ENCODE measurements around the gene ADAM11. TPM values are rescaled to one million over a fixed set of nuclear protein-coding genes. Genes with fewer than 3 reads are reported as not detected.

ADAM11 gene
- total RNA-seq, 1 donor from 2014 or later, result 6.0 TPM

- Mint-ChIP-seq H3K36me3 (ENCODE audit: low read depth) (no peaks in the 10 kb centered on the region), H3K27ac (ENCODE audit: unreplicated experiment) (no peak overlapping the region), H3K4me1 (no peaks in the 10 kb centered on the region), H3K9me3 (no peaks in the 10 kb centered on the region), H3K27me3 (ENCODE audit: low read depth) (peaks cover 22% of the 10 kb centered on the region), H3K4me3 (no peak overlapping the region)
- no peak for DNase-seq (ENCODE audit: low read depth, low spot score)
- TF ChIP-seq CTCF (conservative IDR thresholded peaks at IDR 0.05), result no peak
These were observed 1.1 kb downstream of the ADAM11 start for GRCh38 chr17:44759916-44760243.

GRCh38 chr17:44760474-44761308 lies 1.9 kb downstream of the ADAM11 start:
- peaks cover 22% of the 10 kb centered on the region for H3K27me3 Mint-ChIP-seq (ENCODE audit: low read depth)
- no peak for DNase-seq (ENCODE audit: low read depth, low spot score)
- no peak for TF ChIP-seq CTCF (conservative IDR thresholded peaks at IDR 0.05)
- no peak overlapping the region for H3K27ac Mint-ChIP-seq (ENCODE audit: unreplicated experiment)
- no peaks in the 10 kb centered on the region for H3K4me1 Mint-ChIP-seq
- no peaks in the 10 kb centered on the region for H3K36me3 Mint-ChIP-seq (ENCODE audit: low read depth)
- no peaks in the 10 kb centered on the region for H3K9me3 Mint-ChIP-seq
- H3K4me3 Mint-ChIP-seq, result peak overlapping the region; percentile 78

- Mint-ChIP-seq H3K4me1 (peaks cover 5% of the 10 kb centered on the region), H3K4me3 (no peak overlapping the region), H3K36me3 (ENCODE audit: low read depth) (no peaks in the 10 kb centered on the region), H3K27me3 (ENCODE audit: low read depth) (peaks cover 18% of the 10 kb centered on the region), H3K9me3 (no peaks in the 10 kb centered on the region), H3K27ac (ENCODE audit: unreplicated experiment) (no peak overlapping the region)
- no peak for DNase-seq (ENCODE audit: low read depth, low spot score)
- no peak for TF ChIP-seq CTCF (conservative IDR thresholded peaks at IDR 0.05)
These were observed 3.4 kb downstream of the ADAM11 start for GRCh38 chr17:44761932-44762810.

GRCh38 chr17:44763170-44763569 lies 4.4 kb downstream of the ADAM11 start:
- Mint-ChIP-seq H3K9me3 (no peaks in the 10 kb centered on the region), H3K27me3 (ENCODE audit: low read depth) (peaks cover 8% of the 10 kb centered on the region), H3K36me3 (ENCODE audit: low read depth) (no peaks in the 10 kb centered on the region), H3K27ac (ENCODE audit: unreplicated experiment) (no peak overlapping the region), H3K4me1 (peaks cover 5% of the 10 kb centered on the region), H3K4me3 (no peak overlapping the region)
- no peak for TF ChIP-seq CTCF (conservative IDR thresholded peaks at IDR 0.05)
- no peak for DNase-seq (ENCODE audit: low read depth, low spot score)

GRCh38 chr17:44765965-44766364 lies 7.2 kb downstream of the ADAM11 start:
- no peak for DNase-seq (ENCODE audit: low read depth, low spot score)
- Mint-ChIP-seq H3K27me3 (ENCODE audit: low read depth) (peaks cover 6% of the 10 kb centered on the region), H3K9me3 (no peaks in the 10 kb centered on the region), H3K4me3 (no peak overlapping the region), H3K27ac (ENCODE audit: unreplicated experiment) (peak overlapping the region; percentile 12), H3K36me3 (ENCODE audit: low read depth) (no peaks in the 10 kb centered on the region), H3K4me1 (peaks cover 5% of the 10 kb centered on the region)
- no peak for TF ChIP-seq CTCF (conservative IDR thresholded peaks at IDR 0.05)

Measured in neural crest cell (in vitro differentiated cells).